ENCODE data around the gene DNAI2. TPM values are rescaled to one million over a fixed set of nuclear protein-coding genes. Genes with fewer than 3 reads are reported as not detected.

The DNAI2 gene
- total and polyA plus RNA-seq, 9 of the 15 experiments (the other 6 are each of a cell fraction or from before 2014, with no cell fraction given) = not detected

DNA sequence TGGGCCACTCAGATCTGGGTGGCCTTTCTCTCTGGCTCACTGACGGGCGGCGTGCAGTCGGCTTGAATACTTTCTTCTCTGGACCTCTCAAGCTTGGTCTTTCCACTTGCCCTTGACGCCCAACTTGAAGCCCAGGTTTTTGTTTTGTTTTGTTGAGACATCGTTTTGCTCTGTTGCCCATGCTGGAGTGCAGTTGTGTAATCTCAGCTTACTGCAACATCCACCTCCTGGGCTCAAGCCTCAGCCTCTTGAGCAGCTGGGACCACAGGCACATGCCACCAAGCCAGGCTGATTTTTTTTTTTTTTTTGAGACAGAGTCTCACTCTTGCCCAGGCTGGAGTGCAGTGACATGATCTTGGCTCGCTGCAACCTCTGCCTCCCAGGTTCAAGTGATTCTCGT, 29.3 kb downstream of the DNAI2 start (continued):
- TF ChIP-seq CHD7 (IDR thresholded peaks at IDR 0.05; ENCODE audit: low read depth, low read length) (no peak), PRDM10 (IDR thresholded peaks at IDR 0.05; ENCODE audit: partially characterized antibody) (no peak), NR1H2 (CRISPR knock-in tag; IDR thresholded peaks at IDR 0.05) (no peak), ZNF507 (tag; conservative IDR thresholded peaks at IDR 0.05) (no peak), ZNF583 (CRISPR knock-in tag; IDR thresholded peaks at IDR 0.05) (no peak), TCF3 (CRISPR knock-in tag; IDR thresholded peaks at IDR 0.05) (no peak), ZNF23 (CRISPR knock-in tag; IDR thresholded peaks at IDR 0.05) (no peak), NUFIP1 (IDR thresholded peaks at IDR 0.05; ENCODE audit: partially characterized antibody) (no peak), HDAC1 (IDR thresholded peaks at IDR 0.05) (no peak), BRD4 (IDR thresholded peaks at IDR 0.05) (no peak), KDM2B (CRISPR knock-in tag; IDR thresholded peaks at IDR 0.05) (no peak), ZC3H4 (CRISPR knock-in tag; IDR thresholded peaks at IDR 0.05; ENCODE audit: borderline replicate concordance) (no peak), ZNF12 (CRISPR knock-in tag; IDR thresholded peaks at IDR 0.05) (no peak)

Measured in K562 (cell line).